ENCODE results near the gene ZSWIM3. TPM values are rescaled to one million over a fixed set of nuclear protein-coding genes. Genes with fewer than 3 reads are reported as not detected.
A peak's percentile ranks its signal among the peaks of the same experiment; 100 is the strongest.

The ZSWIM3 gene
- total and polyA plus RNA-seq, 12 donors = 2.9 to 19.5 (median 6.2) TPM

- no peaks in the 10 kb centered on the region for H3K27me3 ChIP-seq
- WGBS, 4 donors = 83 to 94% (median 92%) methylated on average over 4 to 14 of the region's 14 CpGs
- DNase-seq = no peak
- peaks cover 0 to 93% of the 10 kb centered on the region in 2 donors for H3K36me3 ChIP-seq (replicated peaks in 1 of 2)
- H3K4me3 ChIP-seq = no peak overlapping the region
- peaks cover 8 to 16% of the 10 kb centered on the region in 2 donors for H3K4me1 ChIP-seq (replicated peaks in 1 of 2)
- intact Hi-C loops (cut with DNase I) = no loop called here
- no peaks in the 10 kb centered on the region for H3K9me3 ChIP-seq (replicated peaks in 1 of 3)
- TF ChIP-seq CTCF (IDR thresholded peaks at IDR 0.05) = no peak
- peak in 1 of 2 donors; percentile 11 for TF ChIP-seq POLR2A (IDR thresholded peaks at IDR 0.05)
- H3K27ac ChIP-seq = peak overlapping the region in 3 of 5 donors; percentile 6 to 63 (median 47)
Measured at GRCh38 chr20:45902199-45902701, 44.8 kb downstream of the ZSWIM3 start.

- intact Hi-C loops (cut with DNase I) = no loop called here
- peak in 2 of 7 donors; percentile 38 to 44 for DNase-seq
- 78 to 82% (median 80%) methylated on average over 12 to 16 of the region's 16 CpGs for WGBS, 4 donors
- H3K36me3 ChIP-seq (replicated peaks in 1 of 2) = peaks cover 0 to 80% of the 10 kb centered on the region in 2 donors
- H3K27ac ChIP-seq = peak overlapping the region; percentile 75 to 90 (median 87)
- H3K4me1 ChIP-seq (replicated peaks in 1 of 2) = peaks cover 8 to 16% of the 10 kb centered on the region in 2 donors
- TF ChIP-seq CTCF (IDR thresholded peaks at IDR 0.05) (no peak), POLR2A (IDR thresholded peaks at IDR 0.05) (no peak)
- no peak overlapping the region for H3K4me3 ChIP-seq
- H3K27me3 ChIP-seq = no peaks in the 10 kb centered on the region
- H3K9me3 ChIP-seq (replicated peaks in 1 of 3) = no peaks in the 10 kb centered on the region
Measured at GRCh38 chr20:45904583-45905504, 47.4 kb downstream of the ZSWIM3 start.

DNA sequence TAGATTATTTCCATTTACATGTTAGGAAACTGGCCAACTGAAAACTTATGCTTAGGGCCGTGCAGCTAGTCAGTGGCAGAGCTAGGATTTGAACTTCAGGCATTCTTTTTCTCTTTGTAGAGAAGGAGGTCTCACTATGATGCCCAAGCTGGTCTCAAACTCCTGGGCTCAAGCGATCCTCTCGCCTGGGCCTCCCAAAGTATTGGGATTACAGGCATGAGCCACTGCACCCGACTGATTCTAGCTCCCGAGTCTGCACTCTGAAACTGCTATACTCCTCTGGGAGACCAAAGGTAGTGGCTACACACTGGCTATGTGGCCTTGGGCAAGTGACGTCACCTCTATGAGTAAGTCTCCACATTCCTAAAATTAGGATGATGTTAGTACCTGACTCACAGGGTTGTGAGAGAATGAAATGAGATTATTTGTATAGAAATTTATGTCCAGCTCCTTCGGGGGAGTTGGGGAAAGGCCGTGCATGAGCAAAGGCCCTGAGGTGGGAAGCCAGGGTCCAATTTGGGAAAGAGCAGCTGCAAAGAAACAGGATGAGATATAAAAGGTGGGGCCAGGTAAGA is 48.2 kb downstream of the ZSWIM3 start:
- WGBS, 4 donors = 42 to 63% (median 63%) methylated on average over 6 to 8 of the region's 8 CpGs
- DNase-seq = peak; percentile 81 to 94 (median 91)
- no peaks in the 10 kb centered on the region for H3K9me3 ChIP-seq (replicated peaks in 1 of 3)
- TF ChIP-seq CTCF (IDR thresholded peaks at IDR 0.05) = no peak
- TF ChIP-seq POLR2A (IDR thresholded peaks at IDR 0.05) = peak; percentile 40 to 90
- H3K27ac ChIP-seq = peak overlapping the region; percentile 75 to 90 (median 87)
- H3K4me1 ChIP-seq (replicated peaks in 1 of 2) = peaks cover 8 to 22% of the 10 kb centered on the region in 2 donors
- H3K4me3 ChIP-seq = no peak overlapping the region
- intact Hi-C loops (cut with DNase I) = no loop called here
- H3K27me3 ChIP-seq = no peaks in the 10 kb centered on the region
- H3K36me3 ChIP-seq (replicated peaks in 1 of 2) = peaks cover 0 to 74% of the 10 kb centered on the region in 2 donors
